GM12874 (cell line): ENCODE results near the gene LSAMP.

ENCODE experiments used
- CTCF ChIP-seq: IDR thresholded peaks from 2 replicates; pipeline ENCODE4 v1.5.1; 2011; ENCODE audit warnings: low read depth, mild to moderate bottlenecking, control low read depth, low read length, moderate library complexity; ENCODE audit not compliant: insufficient read depth

The LSAMP gene

GRCh38 chr3:115980709-115981108 lies 464.6 kb downstream of the LSAMP start:
- TF ChIP-seq CTCF: no peak

- TF ChIP-seq CTCF: 0 out of 2 replicates have a peak, but pooled peaks have one; percentile 18
These were observed 467.4 kb downstream of the LSAMP start for GRCh38 chr3:115977866-115978265.

GRCh38 chr3:115975796-115976195 lies 469.5 kb downstream of the LSAMP start:
- TF ChIP-seq CTCF: no peak

DNA sequence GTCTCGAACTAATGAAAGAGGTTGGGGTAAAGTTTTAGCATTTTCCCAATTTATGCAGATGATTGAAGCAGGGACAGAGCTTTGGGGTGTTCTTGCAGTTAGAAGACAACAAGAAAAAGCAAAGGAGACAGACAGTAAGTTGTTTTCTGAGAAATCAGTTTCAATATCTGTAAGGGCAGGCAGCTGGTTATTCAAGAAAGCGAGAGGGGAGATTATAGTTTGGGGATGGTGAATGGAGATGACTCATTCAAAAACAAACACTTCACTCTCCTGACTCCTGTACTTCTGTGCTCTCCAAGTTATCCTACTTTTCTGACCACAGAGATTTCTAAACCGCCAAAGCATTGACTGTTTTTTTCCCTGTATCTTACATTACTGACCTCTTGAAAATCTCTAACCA lies 469.9 kb downstream of the LSAMP start:
- TF ChIP-seq CTCF: no peak

- TF ChIP-seq CTCF: no peak
These were observed 470.3 kb downstream of the LSAMP start for GRCh38 chr3:115974940-115975339.

DNA sequence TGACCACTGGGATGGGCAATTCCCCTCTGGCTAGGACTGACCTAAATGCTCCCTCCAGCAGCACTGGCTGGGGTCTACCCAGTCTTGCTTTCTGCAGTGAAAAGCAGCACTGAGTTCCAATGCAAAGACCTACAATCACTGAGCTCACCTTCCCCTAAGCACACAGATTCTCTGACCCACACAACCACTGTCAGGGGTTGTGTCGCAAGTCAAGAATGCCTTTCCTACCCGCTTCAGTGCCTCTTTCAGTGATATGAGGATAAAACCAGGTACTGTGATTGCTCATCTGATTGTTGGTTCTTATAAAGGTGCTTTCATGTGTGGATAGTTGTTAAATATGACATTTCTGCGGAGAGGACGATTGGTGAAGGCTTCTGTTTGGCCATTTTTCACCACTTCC lies 476.4 kb downstream of the LSAMP start:
- TF ChIP-seq CTCF: no peak

DNA sequence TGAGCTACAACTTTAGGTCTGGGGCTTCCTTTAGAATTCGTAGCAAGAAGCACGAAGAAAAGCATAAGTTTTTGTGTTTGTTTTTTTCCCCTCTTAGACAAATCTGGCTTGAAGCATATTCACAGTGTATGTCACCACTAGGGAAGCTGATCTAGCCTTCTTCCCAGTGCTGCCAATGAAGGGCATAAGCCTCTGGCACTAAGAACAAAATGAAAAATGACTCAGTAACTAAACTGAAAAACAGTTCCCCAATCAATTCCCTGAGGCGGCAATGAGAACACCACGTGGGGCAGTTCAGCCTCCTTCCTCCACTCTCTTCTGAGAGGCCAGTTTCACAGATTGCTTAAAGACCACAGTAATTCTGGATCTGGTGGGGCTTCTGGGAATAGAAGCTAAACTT lies 483.9 kb downstream of the LSAMP start:
- no peak for TF ChIP-seq CTCF

DNA sequence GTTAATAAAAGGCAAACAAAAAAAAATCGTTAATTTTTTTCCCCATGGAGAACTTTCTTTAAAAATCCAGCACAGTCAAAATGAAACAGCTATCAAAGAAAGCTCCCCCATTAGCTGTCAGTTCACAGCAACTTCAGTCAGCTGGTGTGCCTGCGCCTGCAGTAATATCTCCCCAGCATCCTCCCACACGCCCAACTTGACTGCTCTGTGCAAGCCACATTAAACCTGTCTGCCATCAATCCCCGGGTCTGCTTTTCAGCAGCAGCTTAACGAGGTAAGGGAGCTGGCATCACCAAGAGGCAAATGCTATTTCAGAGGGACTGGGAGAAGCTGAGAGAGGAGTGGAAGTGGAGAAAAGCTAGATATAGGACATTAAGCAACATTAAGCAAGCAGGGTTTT lies 484.5 kb downstream of the LSAMP start:
- TF ChIP-seq CTCF: no peak
